Activated B cell treated with CpG ODN at 0.5 μM for 24 hours (primary cell): ENCODE measurements around the gene LCP2. TPM values are rescaled to one million over a fixed set of nuclear protein-coding genes. Genes with fewer than 3 reads are reported as not detected.

Experiments
- ATAC-seq: fragments of 200-7000 bp; cut with Tn5 transposase; one replicate; pipeline ENCODE4 v1.10.0; 2021; ENCODE audit warnings: low read depth, mild to moderate bottlenecking, moderate library complexity
- CTCF ChIA-PET: fragments of 350-600 bp; sonication (Branson Sonifier 250); formaldehyde crosslinking; loops from one replicate; lab custom pipeline; 2021; ENCODE audit warnings: antibody characterized with exemption; lab: Charles Lee
- POLR2A ChIA-PET: fragments of 350-600 bp; sonication (Branson Sonifier 250); formaldehyde crosslinking; loops from one replicate; lab custom pipeline; 2021; ENCODE audit warnings: antibody characterized with exemption; lab: Charles Lee
- DNase-seq: peaks from one replicate; pipeline ENCODE4 v3.0.0; 2022
- H3K27ac Mint-ChIP-seq: one replicate; pipeline ENCODE4 v1.8.0; 2020; ENCODE audit warnings: mixed read lengths
- H3K27me3 Mint-ChIP-seq: one replicate; pipeline ENCODE4 v1.8.0; 2021; ENCODE audit warnings: mixed read lengths
- H3K36me3 Mint-ChIP-seq: one replicate; pipeline ENCODE4 v1.8.0; 2021; ENCODE audit warnings: low read depth, mixed read lengths
- H3K4me1 Mint-ChIP-seq: one replicate; pipeline ENCODE4 v1.8.0; 2021; ENCODE audit warnings: mixed read lengths
- H3K4me3 Mint-ChIP-seq: one replicate; pipeline ENCODE4 v1.8.0; 2020; ENCODE audit warnings: mild to moderate bottlenecking, mixed read lengths
- H3K9me3 Mint-ChIP-seq: one replicate; pipeline ENCODE4 v1.8.0; 2020; ENCODE audit warnings: mixed read lengths
- CTCF ChIP-seq: fragments of 200-600 bp; IDR thresholded peaks from one replicate; pipeline ENCODE4 v1.8.0; 2022; ENCODE audit warnings: antibody characterized with exemption, mild to moderate bottlenecking
- intact Hi-C: fragments of 100-400 bp; cut with micrococcal nuclease; formaldehyde crosslinking; loops from one replicate; pipeline ENCODE4 v1.15.1; 2024
- total RNA-seq: library from RNA; stranded (reverse); gene quantifications from 2 replicates; pipeline ENCODE4 v1.2.3, GENCODE V29; 2022

LCP2 gene
- total RNA-seq, 1 donor from 2014 or later, result 8.5 TPM

DNA sequence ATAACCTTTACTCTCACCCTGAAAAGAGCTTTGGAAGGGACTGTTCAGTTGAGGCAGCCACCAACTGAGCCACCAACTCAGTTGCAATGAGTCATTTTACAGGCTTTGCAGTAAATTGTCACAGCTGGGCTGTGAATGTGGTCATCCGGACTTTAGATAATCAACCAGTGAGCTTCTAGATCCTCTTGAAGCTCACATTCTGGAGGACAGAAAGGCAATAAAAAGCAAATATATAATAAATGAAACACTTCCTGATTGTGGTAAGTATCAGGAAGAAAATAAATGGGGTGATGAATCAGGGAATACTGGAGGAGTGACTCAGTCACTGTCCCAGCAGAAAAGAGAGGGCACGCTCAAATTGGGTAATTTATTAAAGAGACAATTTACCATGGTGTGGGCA is 78.0 kb downstream of the LCP2 start:
- H3K4me1 Mint-ChIP-seq, result peaks cover 2% of the 10 kb centered on the region
- H3K4me3 Mint-ChIP-seq, result no peak overlapping the region
- DNase-seq, result no peak
- intact Hi-C loops, result no loop called here
- no peaks in the 10 kb centered on the region for H3K36me3 Mint-ChIP-seq
- POLR2A ChIA-PET, result no interaction called here
- H3K9me3 Mint-ChIP-seq, result no peaks in the 10 kb centered on the region
- TF ChIP-seq CTCF, result no peak
- H3K27ac Mint-ChIP-seq, result no peak overlapping the region
- peaks cover 6% of the 10 kb centered on the region for H3K27me3 Mint-ChIP-seq
- CTCF ChIA-PET, result no interaction called here
- ATAC-seq, result no peak

- Mint-ChIP-seq H3K4me3 (no peak overlapping the region), H3K9me3 (no peaks in the 10 kb centered on the region), H3K4me1 (peaks cover 2% of the 10 kb centered on the region), H3K36me3 (no peaks in the 10 kb centered on the region), H3K27ac (no peak overlapping the region), H3K27me3 (peaks cover 9% of the 10 kb centered on the region)
- ChIA-PET CTCF (interaction anchor here (1.2 to 1.3 kb wide), 2 partner anchors 7 to 34 kb away, joined by 3 read pairs; no protein-coding TSS in a partner anchor), POLR2A (no interaction called here)
- no peak for TF ChIP-seq CTCF
- intact Hi-C loops, result no loop called here
- ATAC-seq (no peak), DNase-seq (no peak)
These were observed 78.9 kb downstream of the LCP2 start for GRCh38 chr5:170218726-170219125.

GRCh38 chr5:170217831-170218230 is 79.7 kb downstream of the LCP2 start:
- DNase-seq (no peak), ATAC-seq (no peak)
- no peak overlapping the region for H3K27ac Mint-ChIP-seq
- intact Hi-C loops, result no loop called here
- H3K36me3 Mint-ChIP-seq, result no peaks in the 10 kb centered on the region
- peaks cover 10% of the 10 kb centered on the region for H3K27me3 Mint-ChIP-seq
- TF ChIP-seq CTCF, result no peak
- ChIA-PET POLR2A (no interaction called here), CTCF (interaction anchor here (1.2 to 1.3 kb wide), 3 partner anchors 8 to 203 kb away, joined by 3 read pairs; no protein-coding TSS in a partner anchor)
- H3K9me3 Mint-ChIP-seq, result no peaks in the 10 kb centered on the region
- H3K4me3 Mint-ChIP-seq, result no peak overlapping the region
- peaks cover 2% of the 10 kb centered on the region for H3K4me1 Mint-ChIP-seq

DNA sequence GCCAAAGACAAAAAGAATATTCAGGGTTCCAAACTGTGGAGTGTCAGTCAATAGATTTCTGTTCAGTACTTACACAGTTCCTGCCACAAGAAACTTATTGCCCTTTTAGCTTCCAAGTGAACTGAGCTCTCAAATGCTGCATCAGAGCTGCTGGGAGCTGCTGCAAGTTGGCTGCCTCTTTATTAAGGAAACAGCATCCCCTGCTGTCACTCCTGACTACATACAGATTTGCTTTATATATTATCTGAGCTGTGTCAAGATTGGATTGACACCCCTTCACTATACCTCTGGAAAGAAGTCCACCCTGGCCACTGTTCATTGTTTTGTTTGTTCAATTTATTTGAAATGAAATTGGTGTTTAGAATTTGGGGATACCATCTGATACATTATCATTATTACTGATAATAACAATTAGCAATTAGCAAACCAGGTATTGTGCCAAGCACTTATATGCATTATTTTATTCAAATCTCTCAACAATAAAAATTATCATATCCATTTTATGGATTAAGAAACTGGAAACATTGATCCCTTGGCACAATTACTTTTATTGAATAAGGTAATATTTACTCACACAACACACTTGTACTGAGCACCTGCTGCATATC is 81.2 kb downstream of the LCP2 start:
- peaks cover 13% of the 10 kb centered on the region for H3K27me3 Mint-ChIP-seq
- intact Hi-C loops, result no loop called here
- no peaks in the 10 kb centered on the region for H3K9me3 Mint-ChIP-seq
- no peak for ATAC-seq
- POLR2A ChIA-PET, result no interaction called here
- peaks cover 2% of the 10 kb centered on the region for H3K4me1 Mint-ChIP-seq
- CTCF ChIA-PET, result interaction anchor here (1.0 to 1.1 kb wide), 2 partner anchors 10 to 115 kb away, joined by 4 to 5 read pairs; no protein-coding TSS in a partner anchor
- H3K36me3 Mint-ChIP-seq, result no peaks in the 10 kb centered on the region
- H3K4me3 Mint-ChIP-seq, result no peak overlapping the region
- no peak for DNase-seq
- TF ChIP-seq CTCF, result no peak
- no peak overlapping the region for H3K27ac Mint-ChIP-seq

DNA sequence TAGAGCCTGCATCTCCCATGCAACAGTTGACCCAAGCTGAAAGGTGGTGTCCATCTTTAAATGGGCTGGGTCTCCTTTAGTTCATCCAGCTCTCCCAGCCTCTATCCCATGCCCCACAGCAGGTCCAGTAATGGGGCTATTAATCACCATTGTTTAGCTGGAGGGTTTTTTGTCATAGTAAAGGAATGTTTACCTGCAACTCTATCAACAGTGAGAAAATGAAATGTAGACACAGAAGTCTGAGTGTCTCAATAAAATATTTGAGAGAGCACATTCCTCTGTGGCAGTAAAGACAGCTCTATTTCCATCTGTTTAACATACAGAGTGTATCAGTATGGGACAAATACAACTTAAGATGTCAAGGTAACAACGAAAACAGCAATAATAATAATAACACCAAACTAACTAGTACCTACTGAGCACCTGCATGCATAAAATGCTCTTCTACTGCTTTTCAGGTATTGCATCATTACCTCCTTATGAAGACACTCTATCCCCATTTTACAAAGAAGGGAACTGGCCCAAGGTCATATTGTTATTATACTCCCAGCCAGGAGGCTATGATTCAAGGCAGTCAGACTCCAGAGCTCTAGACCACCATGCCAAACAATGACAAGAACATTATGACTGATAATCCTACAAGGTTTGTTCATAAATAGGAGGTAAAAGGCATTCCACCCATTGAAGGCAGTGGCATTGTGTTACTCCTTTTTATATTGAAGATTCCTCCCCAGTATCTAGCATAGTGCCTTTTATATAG is 85.8 kb downstream of the LCP2 start:
- Mint-ChIP-seq H3K9me3 (peaks cover 4% of the 10 kb centered on the region), H3K4me3 (no peak overlapping the region), H3K27ac (no peak overlapping the region), H3K4me1 (no peaks in the 10 kb centered on the region), H3K36me3 (no peaks in the 10 kb centered on the region), H3K27me3 (peaks cover 28% of the 10 kb centered on the region)
- TF ChIP-seq CTCF, result no peak
- CTCF ChIA-PET, result no interaction called here
- ATAC-seq (no peak), DNase-seq (no peak)
- POLR2A ChIA-PET, result no interaction called here
- intact Hi-C loops, result no loop called here
